ENCODE results near the gene NIPSNAP3A. TPM values are rescaled to one million over a fixed set of nuclear protein-coding genes. Genes with fewer than 3 reads are reported as not detected.

NIPSNAP3A gene
- total and polyA plus RNA-seq, 2 of the 8 experiments (the other 6 are each of a cell fraction or from before 2014, with no cell fraction given): 9.3 to 9.4 TPM

DNA sequence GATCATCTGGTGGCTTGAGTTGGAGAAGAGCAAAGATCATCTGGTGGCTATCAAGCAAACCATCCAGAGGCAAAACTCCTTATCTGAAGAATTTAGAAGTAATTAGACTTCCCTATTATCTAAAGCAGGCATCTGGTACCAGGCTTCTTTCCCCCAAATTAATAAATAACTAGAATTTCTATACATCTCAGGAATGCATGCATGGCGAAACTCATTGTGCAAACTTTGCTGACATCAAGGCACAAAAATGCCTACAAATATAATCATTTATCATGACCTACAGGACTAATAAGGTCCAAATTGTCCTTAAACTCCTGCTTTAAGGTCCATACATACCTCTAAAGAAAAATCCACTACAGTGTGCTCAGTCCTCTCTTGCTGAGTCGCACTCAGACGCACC is 47.2 kb upstream of the NIPSNAP3A start:
- H4K5ac ChIP-seq (ENCODE audit: insufficient read length, low read depth, low read length): no peak overlapping the region
- no peak overlapping the region for H4K8ac ChIP-seq (ENCODE audit: extremely low read depth, insufficient read depth, low read length)
- no peak overlapping the region for H3K4me3 ChIP-seq (ENCODE audit: extremely low read depth in 1 of 4, insufficient read depth in 2 of 4, low read depth in 3 of 4, low read length in 4 of 4)
- no peak overlapping the region for H4K91ac ChIP-seq (replicated peaks; ENCODE audit: insufficient read length, low read length)
- H2BK12ac ChIP-seq (ENCODE audit: low read depth, low read length): no peak overlapping the region
- WGBS, 2 experiments (ENCODE audit: extremely low coverage in 1 of 2, insufficient coverage in 1 of 2, insufficient read length in 1 of 2, insufficient replicate concordance in 2 of 2, low coverage in 1 of 2, low lambda C conversion rate in 2 of 2, missing lambda C conversion rate in 1 of 2): 97% methylated on average over 3 of the region's 3 CpGs; no CpG with 5 or more reads in 1 of the 2 experiments
- no peaks in the 10 kb centered on the region for H3K36me3 ChIP-seq (ENCODE audit: control insufficient read depth in 2 of 4, insufficient read depth in 4 of 4, low read length in 3 of 4)
- no peak overlapping the region for H2BK5ac ChIP-seq (ENCODE audit: low read depth, low read length)
- H2BK20ac ChIP-seq (ENCODE audit: low read length): no peak overlapping the region
- H3K23ac ChIP-seq (ENCODE audit: insufficient read length): no peak overlapping the region
- no peaks in the 10 kb centered on the region for H3K27me3 ChIP-seq (replicated peaks in 1 of 4; ENCODE audit: control insufficient read depth in 3 of 4, extremely low read depth in 1 of 4, insufficient read depth in 3 of 4, low read length in 3 of 4)
- H3K18ac ChIP-seq (ENCODE audit: extremely low read depth, low read length): no peak overlapping the region
- H3K9me3 ChIP-seq (ENCODE audit: insufficient read depth in 2 of 2, low read depth in 1 of 2, low read length in 1 of 2): no peaks in the 10 kb centered on the region
- no peaks in the 10 kb centered on the region for H4K20me1 ChIP-seq (replicated peaks in 1 of 2; ENCODE audit: control insufficient read depth in 1 of 2, insufficient read depth in 2 of 2, low read length in 2 of 2)
- no peak overlapping the region for H3K9ac ChIP-seq (replicated peaks in 1 of 4; ENCODE audit: extremely low read depth in 1 of 4, low read depth in 3 of 4, low read length in 3 of 4)
- DNase-seq (ENCODE audit: low read depth in 1 of 2, low spot score in 2 of 2): no peak
- H3K23me2 ChIP-seq (ENCODE audit: low read depth, low read length): no peaks in the 10 kb centered on the region
- no peak overlapping the region for H2AK5ac ChIP-seq (ENCODE audit: low read depth, low read length)
- H3K14ac ChIP-seq (ENCODE audit: insufficient read length): no peak overlapping the region
- no peaks in the 10 kb centered on the region for H3K79me2 ChIP-seq (ENCODE audit: control insufficient read depth in 1 of 2, insufficient read depth in 2 of 2, low read length in 2 of 2)
- H3K27ac ChIP-seq (ENCODE audit: low read depth, low read length): no peak overlapping the region
- no peaks in the 10 kb centered on the region for H3K79me1 ChIP-seq (ENCODE audit: low read depth, low read length)
- ChIA-PET CTCF (ENCODE audit: partially characterized antibody) (interaction anchor here (0.5 kb wide), 1 partner anchor 605 kb away, joined by 3 read pairs; no protein-coding TSS in a partner anchor), POLR2A (ENCODE audit: partially characterized antibody) (no interaction called here)
- no peak overlapping the region for H2BK120ac ChIP-seq (replicated peaks; ENCODE audit: low read depth, low read length)
- H2AFZ ChIP-seq (ENCODE audit: low read length): no peak overlapping the region
- FAIRE-seq: no peak
- no peak overlapping the region for H3K4ac ChIP-seq (replicated peaks; ENCODE audit: insufficient read length, low read depth, low read length)
- H3K56ac ChIP-seq (replicated peaks; ENCODE audit: insufficient read length, low read depth, low read length): no peak overlapping the region
- H2BK15ac ChIP-seq (ENCODE audit: low read length): no peak overlapping the region
- no peaks in the 10 kb centered on the region for H3K4me1 ChIP-seq (replicated peaks in 1 of 4; ENCODE audit: control insufficient read depth in 3 of 4, insufficient read depth in 4 of 4, low read length in 3 of 4)
- H3K4me2 ChIP-seq (ENCODE audit: insufficient read depth in 1 of 2, low read depth in 2 of 2, low read length in 2 of 2): no peak overlapping the region
- TF ChIP-seq, protein P1, sequence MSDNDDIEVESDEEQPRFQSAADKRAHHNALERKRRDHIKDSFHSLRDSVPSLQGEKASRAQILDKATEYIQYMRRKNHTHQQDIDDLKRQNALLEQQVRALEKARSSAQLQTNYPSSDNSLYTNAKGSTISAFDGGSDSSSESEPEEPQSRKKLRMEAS (IDR thresholded peaks at IDR 0.05): no peak
- no peak for TF ChIP-seq RAD21 (IDR thresholded peaks at IDR 0.05 in 1 of 2, conservative IDR thresholded peaks at IDR 0.05 in 1 of 2; ENCODE audit: low read depth in 2 of 2, low read length in 2 of 2)
- TF ChIP-seq CTBP2 (IDR thresholded peaks at IDR 0.05; ENCODE audit: borderline replicate concordance, insufficient read depth, insufficient read length, low read length): no peak
- no peak for TF ChIP-seq YY1 (IDR thresholded peaks at IDR 0.05; ENCODE audit: low read depth, low read length)
- no peak for TF ChIP-seq KDM1A (IDR thresholded peaks at IDR 0.05; ENCODE audit: borderline replicate concordance, low read length)
